GM12878 (cell line): ENCODE data around the gene C1QTNF7. TPM values are rescaled to one million over a fixed set of nuclear protein-coding genes. Genes with fewer than 3 reads are reported as not detected.

ENCODE experiments used
- ATAC-seq: fragments of 200-7000 bp; cut with Tn5 transposase; 3 replicates; pipeline ENCODE4 v1.9.1; 2020; ENCODE audit warnings: mild to moderate bottlenecking, moderate library complexity
- BruUV-seq: library from RNA; stranded (reverse); fragments of 400-500 nt; replicated peaks from 2 replicates; lab custom pipeline; 2021; lab: Mats Ljungman, UMichigan
- CTCF ChIA-PET: fragments of 300-600 bp; sonication (Branson Sonifier 250); formaldehyde crosslinking; extraction: SDS; loops from one replicate; lab custom pipeline; 2021; ENCODE audit warnings: inconsistent platforms; lab: Yijun Ruan, JAX
- POLR2A ChIA-PET: fragments of 350-600 bp; formaldehyde crosslinking; extraction: SDS; loops from one replicate; lab custom pipeline; 2021; ENCODE audit warnings: inconsistent platforms; lab: Charles Lee
- RAD21 ChIA-PET: fragments of 300-600 bp; sonication (Branson Sonifier 250); formaldehyde crosslinking; loops from one replicate; lab custom pipeline; 2023; ENCODE audit warnings: antibody characterized with exemption; ENCODE audit not compliant: unreplicated experiment; lab: Charles Lee
- SMC1A ChIA-PET: fragments of 300-600 bp; sonication (Branson Sonifier 250); formaldehyde crosslinking; loops from one replicate; lab custom pipeline; 2023; ENCODE audit not compliant: unreplicated experiment, uncharacterized antibody; lab: Charles Lee
- DNase-seq: peaks from one replicate; pipeline ENCODE4 v3.0.0-alpha.2; 2011; ENCODE audit warnings: low read depth, low spot score
- FAIRE-seq: peaks from 3 replicates; lab custom pipeline; 2011; peaks lifted over from hg19 to GRCh38; lab: Jason Lieb, UNC
- H2AFZ ChIP-seq: 2 replicates; pipeline ENCODE4 v1.6.0; 2011; ENCODE audit warnings: low read depth, low read length, control low read depth; ENCODE audit not compliant: control insufficient read depth
- H3K27ac ChIP-seq: 2 replicates; pipeline ENCODE4 v1.5.1; 2011; ENCODE audit warnings: control low read depth; ENCODE audit not compliant: control insufficient read depth, insufficient read depth
- H3K27me3 ChIP-seq, 2 experiments: replicated peaks in 1 of 2; 2 replicates each; pipeline versions ENCODE4 v1.6.0 to v1.6.1; 2011; ENCODE audit warnings: low read length in 1 of 2; ENCODE audit not compliant: control insufficient read depth in 2 of 2, insufficient read depth in 2 of 2
- H3K36me3 ChIP-seq, 2 experiments: 2 replicates each; pipeline ENCODE4 v1.5.1; 2011; ENCODE audit warnings: low read length in 1 of 2; ENCODE audit not compliant: control insufficient read depth in 2 of 2, insufficient read depth in 2 of 2
- H3K4me1 ChIP-seq: 2 replicates; pipeline ENCODE4 v1.6.1; 2011; ENCODE audit warnings: mild to moderate bottlenecking, low read length, moderate library complexity, mixed read lengths; ENCODE audit not compliant: control insufficient read depth, insufficient read depth
- H3K4me2 ChIP-seq: 2 replicates; pipeline ENCODE4 v1.6.0; 2011; ENCODE audit warnings: control low read depth; ENCODE audit not compliant: control insufficient read depth, insufficient read depth
- H3K4me3 ChIP-seq: fragments of 200-600 bp; sonication (generic); 2 replicates; pipeline ENCODE4 v1.5.1; 2016
- H3K79me2 ChIP-seq: 2 replicates; pipeline ENCODE4 v1.6.0; 2011; ENCODE audit warnings: low read length; ENCODE audit not compliant: control insufficient read depth, insufficient read depth
- H3K9ac ChIP-seq: 2 replicates; pipeline ENCODE4 v1.8.0; 2011; ENCODE audit warnings: low read length, control low read depth, mixed read lengths; ENCODE audit not compliant: control insufficient read depth, insufficient read depth
- H3K9me3 ChIP-seq: replicated peaks from 3 replicates; pipeline ENCODE4 v1.5.1; 2011; ENCODE audit warnings: mild to moderate bottlenecking, low read length; ENCODE audit not compliant: control insufficient read depth, insufficient read depth
- H4K20me1 ChIP-seq: 2 replicates; pipeline ENCODE4 v1.6.0; 2011; ENCODE audit not compliant: control insufficient read depth, insufficient read depth
- ASH2L ChIP-seq: fragments of 300-600, 200-600 bp; sonication (generic); IDR thresholded peaks from 2 replicates; pipeline ENCODE4 v1.6.1; 2017; ENCODE audit warnings: low read depth, mild to moderate bottlenecking, borderline replicate concordance
- ESRRA ChIP-seq: IDR thresholded peaks from 2 replicates; pipeline ENCODE4 v1.6.1; 2012; ENCODE audit warnings: mild to moderate bottlenecking, low read length, improper control_type of control experiment
- FOXK2 ChIP-seq: fragments of 450-650 bp; IDR thresholded peaks from 2 replicates; pipeline ENCODE4 v1.6.1; 2017; ENCODE audit warnings: mild to moderate bottlenecking, moderate library complexity
- GATAD2B ChIP-seq: fragments of 450-650 bp; conservative IDR thresholded peaks from 2 replicates; pipeline ENCODE4 v1.6.1; 2017; ENCODE audit warnings: low read depth, mild to moderate bottlenecking, moderate library complexity
- MTA3 ChIP-seq: IDR thresholded peaks from 2 replicates; pipeline ENCODE4 v1.6.1; 2012; ENCODE audit warnings: low read length, inconsistent platforms, borderline replicate concordance
- SIN3A ChIP-seq: IDR thresholded peaks from 2 replicates; pipeline ENCODE4 v1.6.1; 2012; ENCODE audit warnings: low read depth, low read length, improper control_type of control experiment
- ZNF622 ChIP-seq: fragments of 450-650 bp; IDR thresholded peaks from 2 replicates; pipeline ENCODE4 v1.6.1; 2017; ENCODE audit warnings: mild to moderate bottlenecking, inconsistent platforms
- WGBS: methylation state at CpG from one replicate; pipeline ENCODE4 v1.1.6; 2016; ENCODE audit warnings: low lambda C conversion rate; ENCODE audit not compliant: insufficient replicate concordance, insufficient coverage; ENCODE audit errors: missing lambda C conversion rate; 5-methylcytosine and 5-hydroxymethylcytosine counted together
- in situ Hi-C: fragments of 300-500 bp; cut with MboI; formaldehyde crosslinking; loops from 9 replicates; pipeline ENCODE4 v1.14.3; 2018; ENCODE audit warnings: mixed read lengths
- intact Hi-C: fragments of 100-400 bp; cut with micrococcal nuclease; formaldehyde crosslinking; loops from one replicate; pipeline ENCODE4 v1.14.2; 2022; ENCODE audit not compliant: unreplicated experiment
- polyA plus RNA-seq, 11 experiments: library from polyadenylated mRNA; depleted of rRNA in 4 of 11; unstranded in 6 of 11; stranded (reverse) in 5 of 11; fragments of >200 nt; fragmentation: Nextera tagmentation in 4 of 11; fragmentation: Illumina TruSeq in 1 of 11; extraction: Ambion mirVana in 4 of 11; extraction: Trizol in 1 of 11; gene quantifications; 1 replicate in 1 of 11; 2 replicates in 10 of 11; pipeline versions ENCODE4 v1.2.1 to v1.2.3, GENCODE V29; 2011 to 2016; ENCODE audit warnings: inconsistent platforms in 2 of 11, missing spikeins in 2 of 11, low read depth in 1 of 11
- total RNA-seq, 4 experiments: library from RNA; depleted of rRNA in 3 of 4; stranded (reverse); fragments of >200 nt in 3 of 4; fragmentation: Illumina TruSeq in 1 of 4; extraction: Trizol in 1 of 4; gene quantifications; 2 replicates each; pipeline versions ENCODE4 v1.2.1 to v1.2.3, GENCODE V29; 2013 to 2021

C1QTNF7 gene
- total and polyA plus RNA-seq, 10 of the 15 experiments (the other 5 are each of a cell fraction or from before 2014, with no cell fraction given): not detected

- no peak for TF ChIP-seq GATAD2B
- TF ChIP-seq ZNF622: no peak
- TF ChIP-seq MTA3: no peak
- TF ChIP-seq ASH2L: no peak
- TF ChIP-seq FOXK2: no peak
Observed at GRCh38 chr4:15412461-15412860, 15.4 kb upstream of the C1QTNF7 start (continued).

GRCh38 chr4:15413010-15413622, 14.7 kb upstream of the C1QTNF7 start:
- BruUV-seq: no TSS peak
- no peak overlapping the region for H3K4me3 ChIP-seq
- intact Hi-C loops: no loop called here
- no peak for DNase-seq
- SMC1A ChIA-PET: no interaction called here
- TF ChIP-seq SIN3A (no peak), ESRRA (no peak)
- TF ChIP-seq, all 136 proteins: peak for 0
- Histone ChIP-seq H3K9me3 (no peaks in the 10 kb centered on the region), H3K27me3 (no peaks in the 10 kb centered on the region), H3K27ac (no peak overlapping the region), H2AFZ (no peak overlapping the region), H3K36me3 (no peaks in the 10 kb centered on the region), H3K4me1 (no peaks in the 10 kb centered on the region), H3K4me2 (no peak overlapping the region), H3K9ac (no peak overlapping the region), H3K79me2 (no peaks in the 10 kb centered on the region), H4K20me1 (no peaks in the 10 kb centered on the region)
- in situ Hi-C loops: no loop called here
- ChIA-PET CTCF (interaction anchor here (1.1 kb wide), 1 partner anchor 17 kb away, joined by 4 read pairs; no protein-coding TSS in a partner anchor), RAD21 (no interaction called here), POLR2A (no interaction called here)
- FAIRE-seq (no peak), ATAC-seq (no peak)
- 33% methylated on average over 6 of the region's 6 CpGs for WGBS
